H1 (cell line): Measurements from ENCODE around the gene DENND1A. TPM values are rescaled to one million over a fixed set of nuclear protein-coding genes. Genes with fewer than 3 reads are reported as not detected.
A peak's percentile ranks its signal among the peaks of the same experiment; 100 is the strongest.

Source experiments
- ASH2L ChIP-seq: fragments of 200-600, 300-600 bp; sonication (generic); IDR thresholded peaks from one replicate; pipeline ENCODE4 v1.7.1; 2017; ENCODE audit warnings: low read length
- BACH1 ChIP-seq: IDR thresholded peaks from 2 replicates; pipeline ENCODE4 v1.6.1; 2012; ENCODE audit warnings: low read length, improper control_type of control experiment
- BCL11A ChIP-seq, 2 experiments: IDR thresholded peaks; one replicate each; pipeline ENCODE4 v1.6.1; 2011; ENCODE audit warnings: low read depth in 2 of 2, low read length in 2 of 2, mild to moderate bottlenecking in 2 of 2
- CBX5 ChIP-seq: fragments of 300-800, 300-1000 bp; sonication (generic); IDR thresholded peaks from 2 replicates; pipeline ENCODE4 v1.7.1; 2016; ENCODE audit warnings: antibody characterized with exemption, low read length, low read depth
- CREB1 ChIP-seq: IDR thresholded peaks from 2 replicates; pipeline ENCODE4 v1.6.1; 2012; ENCODE audit warnings: inconsistent platforms
- HDAC2 ChIP-seq, 2 experiments: fragments of 300-600 bp in 1 of 2; sonication (generic) in 1 of 2; IDR thresholded peaks; 2 replicates each; pipeline ENCODE4 v1.6.1; 2011 to 2012; ENCODE audit warnings: low read depth in 2 of 2, low read length in 2 of 2, mild to moderate bottlenecking in 2 of 2, moderate library complexity in 2 of 2, borderline replicate concordance in 1 of 2, inconsistent platforms in 1 of 2
- JUND ChIP-seq: IDR thresholded peaks from 2 replicates; pipeline ENCODE4 v1.6.1; 2011; ENCODE audit warnings: mild to moderate bottlenecking, improper control_type of control experiment, low read length
- KDM1A ChIP-seq: fragments of 200-600, 300-600 bp; sonication (generic); IDR thresholded peaks from 2 replicates; pipeline ENCODE4 v1.7.1; 2016; ENCODE audit warnings: mild to moderate bottlenecking, low read length, borderline replicate concordance
- NANOG ChIP-seq: IDR thresholded peaks from 2 replicates; pipeline ENCODE4 v1.6.1; 2011; ENCODE audit warnings: low read length, low read depth, mild to moderate bottlenecking, inconsistent platforms; ENCODE audit not compliant: insufficient read depth, poor library complexity, severe bottlenecking
- NRF1 ChIP-seq: IDR thresholded peaks from 2 replicates; pipeline ENCODE4 v1.6.1; 2011; ENCODE audit warnings: mild to moderate bottlenecking, low read depth, low read length, improper control_type of control experiment
- PHF8 ChIP-seq: fragments of 200-600 bp; sonication (generic); conservative IDR thresholded peaks from 2 replicates; pipeline ENCODE4 v1.7.1; 2012; ENCODE audit warnings: low read depth, mild to moderate bottlenecking, inconsistent platforms, low read length, moderate library complexity
- POU5F1 ChIP-seq: IDR thresholded peaks from 2 replicates; pipeline ENCODE4 v1.6.1; 2011; ENCODE audit warnings: low read depth, mild to moderate bottlenecking, low read length, moderate library complexity
- RBBP5 ChIP-seq: IDR thresholded peaks from 2 replicates; pipeline ENCODE4 v1.7.1; 2012; ENCODE audit warnings: low read depth, mild to moderate bottlenecking, inconsistent platforms, low read length, moderate library complexity, borderline replicate concordance
- RNF2 ChIP-seq: fragments of 200-900, 300-1000 bp; sonication (generic); IDR thresholded peaks from 2 replicates; pipeline ENCODE4 v1.7.1; 2016; ENCODE audit warnings: borderline replicate concordance, low read depth, mild to moderate bottlenecking, antibody characterized with exemption, low read length; ENCODE audit not compliant: poor library complexity, severe bottlenecking; ENCODE audit errors: missing control alignments
- RXRA ChIP-seq: IDR thresholded peaks from 2 replicates; pipeline ENCODE4 v1.6.1; 2011; ENCODE audit warnings: low read depth, mild to moderate bottlenecking, low read length, moderate library complexity; ENCODE audit not compliant: insufficient read depth
- SIN3A ChIP-seq, 2 experiments: IDR thresholded peaks in 1 of 2; conservative IDR thresholded peaks in 1 of 2; 2 replicates each; pipeline ENCODE4 v1.6.1; 2011 to 2012; ENCODE audit warnings: low read length in 2 of 2, improper control_type of control experiment in 1 of 2, low read depth in 1 of 2, mild to moderate bottlenecking in 1 of 2
- SP1 ChIP-seq: IDR thresholded peaks from 2 replicates; pipeline ENCODE4 v1.6.1; 2011; ENCODE audit warnings: low read depth, low read length
- SP2 ChIP-seq: IDR thresholded peaks from 2 replicates; pipeline ENCODE4 v1.6.1; 2012; ENCODE audit warnings: mild to moderate bottlenecking, low read length, inconsistent platforms
- TAF1 ChIP-seq: IDR thresholded peaks from 2 replicates; pipeline ENCODE4 v1.6.1; 2011; ENCODE audit warnings: mild to moderate bottlenecking, low read depth, low read length
- TAF7 ChIP-seq: optimal IDR thresholded peaks from 2 replicates; pipeline ENCODE3; 2011; ENCODE audit warnings: low read depth, mild to moderate bottlenecking, inconsistent platforms, low read length, moderate library complexity, borderline replicate concordance
- USF2 ChIP-seq: IDR thresholded peaks from 2 replicates; pipeline ENCODE4 v1.6.1; 2011; ENCODE audit warnings: low read length, improper control_type of control experiment
- polyA plus RNA-seq, 7 experiments: library from polyadenylated mRNA; depleted of rRNA in 3 of 7; stranded (reverse) in 5 of 7; unstranded in 2 of 7; fragments of >200 nt in 5 of 7; fragments of 200-250 nt in 2 of 7; gene quantifications; 1 replicate in 5 of 7; 2 replicates in 1 of 7; 4 replicates in 1 of 7; pipeline versions ENCODE4 v1.2.1 to v1.2.3, GENCODE V29; 2011 to 2013; ENCODE audit warnings: missing spikeins in 2 of 7, mixed read lengths in 2 of 7
- total RNA-seq: library from RNA; stranded (reverse); fragmentation: NEBNext Ultra II Directional; extraction: Animal tissue kit (Norgen Biotek cat#: 25700); gene quantifications from 2 replicates; pipeline ENCODE4 v1.2.1, GENCODE V29; 2021

DENND1A gene
- total and polyA plus RNA-seq, 2 of the 8 experiments (the other 6 are each of a cell fraction or from before 2014, with no cell fraction given): 24.1 to 26.4 TPM

- no peak for TF ChIP-seq SIN3A (conservative IDR thresholded peaks at IDR 0.05 in 1 of 2, IDR thresholded peaks at IDR 0.05 in 1 of 2; ENCODE audit: low read depth in 1 of 2, low read length in 2 of 2)
- peak; percentile 72; the same call in 1 of the 2 replicates for TF ChIP-seq KDM1A
- TF ChIP-seq SP1: peak; percentile 74; the same call in 1 of the 2 replicates
- TF ChIP-seq RNF2: no peak
- TF ChIP-seq CREB1: peak; percentile 17; the same call in 1 of the 2 replicates
- no peak for TF ChIP-seq NRF1
- no peak for TF ChIP-seq CBX5
- TF ChIP-seq TAF7: no peak
- no peak for TF ChIP-seq USF2
- no peak for TF ChIP-seq PHF8
- no peak for TF ChIP-seq RBBP5
- no peak for TF ChIP-seq POU5F1
- TF ChIP-seq HDAC2 (IDR thresholded peaks at IDR 0.05; ENCODE audit: borderline replicate concordance in 1 of 2, low read depth in 2 of 2, low read length in 2 of 2): 0 out of 4 replicates have a peak, but pooled peaks of 1 of the 2 experiments have one; percentile 25
- TF ChIP-seq BACH1: no peak
- TF ChIP-seq BCL11A (IDR thresholded peaks at IDR 0.05; ENCODE audit: low read depth in 2 of 2, low read length in 2 of 2): no peak
- peak; percentile 14 for TF ChIP-seq ASH2L
- TF ChIP-seq JUND: no peak
- TF ChIP-seq SP2: no peak
- TF ChIP-seq TAF1: 0 out of 2 replicates have a peak, but pooled peaks have one; percentile 28
- no peak for TF ChIP-seq RXRA
- TF ChIP-seq NANOG: no peak
Observed at GRCh38 chr9:123360161-123361085, 569.5 kb downstream of the DENND1A start (continued).
